HEK293 (cell line): ENCODE measurements around the gene PEX3.

Source experiments
- CTCF ChIA-PET: fragments of 350-600 bp; formaldehyde crosslinking; extraction: SDS; loops from one replicate; lab custom pipeline; 2021; ENCODE audit warnings: antibody characterized with exemption; lab: Yijun Ruan, JAX
- POLR2A ChIA-PET: fragments of 300-600 bp; formaldehyde crosslinking; extraction: SDS; loops from one replicate; lab custom pipeline; 2020; ENCODE audit warnings: antibody characterized with exemption, inconsistent platforms; lab: Yijun Ruan, JAX
- H3K27ac ChIP-seq: fragments of 200-500 bp; sonication (Bioruptor generic); 2 replicates; pipeline ENCODE4 v1.5.1; 2014; ENCODE audit warnings: low read depth, low read length, control low read depth, inconsistent platforms; ENCODE audit errors: extremely low read depth
- H3K36me3 ChIP-seq, 2 experiments: fragments of 200-500 bp in 1 of 2; sonication (Bioruptor generic) in 1 of 2; 1 replicate in 1 of 2; 2 replicates in 1 of 2; pipeline ENCODE4 v1.5.1; 2014 to 2017; ENCODE audit warnings: inconsistent platforms in 2 of 2, low read length in 2 of 2; ENCODE audit not compliant: control insufficient read depth in 2 of 2, insufficient read depth in 1 of 2
- H3K4me1 ChIP-seq: fragments of 200-500 bp; sonication (Bioruptor generic); 2 replicates; pipeline ENCODE4 v1.5.1; 2014; ENCODE audit warnings: mild to moderate bottlenecking, low read length, inconsistent platforms; ENCODE audit not compliant: control insufficient read depth, insufficient read depth
- H3K4me3 ChIP-seq: 2 replicates; pipeline ENCODE4 v1.5.1; 2011; ENCODE audit warnings: low read depth, mild to moderate bottlenecking, control low read depth, low read length, moderate library complexity
- H3K9me3 ChIP-seq: fragments of 200-500 bp; sonication (Bioruptor generic); 2 replicates; pipeline ENCODE4 v1.5.1; 2014; ENCODE audit warnings: low read depth, low read length, inconsistent platforms; ENCODE audit not compliant: control insufficient read depth, insufficient read depth
- AEBP2 ChIP-seq: fragments of 450-650 bp; formaldehyde crosslinking; IDR thresholded peaks from 2 replicates; pipeline ENCODE4 v1.5.1; 2016; ENCODE audit warnings: missing biosample characterization, missing genetic modification characterization, borderline replicate concordance
- INSM2 ChIP-seq: fragments of 450-650 bp; formaldehyde crosslinking; IDR thresholded peaks from 2 replicates; pipeline ENCODE4 v1.5.1; 2016; ENCODE audit warnings: missing biosample characterization, missing genetic modification characterization
- KLF16 ChIP-seq: fragments of 450-650 bp; formaldehyde crosslinking; IDR thresholded peaks from 2 replicates; pipeline ENCODE4 v1.5.1; 2017; ENCODE audit warnings: missing biosample characterization, missing genetic modification characterization
- SP7 ChIP-seq: fragments of 450-650 bp; formaldehyde crosslinking; IDR thresholded peaks from 2 replicates; pipeline ENCODE4 v1.5.1; 2016; ENCODE audit warnings: missing biosample characterization, missing genetic modification characterization
- ZBTB21 ChIP-seq: fragments of 450-650 bp; formaldehyde crosslinking; IDR thresholded peaks from 2 replicates; pipeline ENCODE4 v1.5.1; 2017; ENCODE audit warnings: missing biosample characterization, missing genetic modification characterization
- ZBTB7A ChIP-seq: fragments of 450-650 bp; formaldehyde crosslinking; IDR thresholded peaks from 2 replicates; pipeline ENCODE4 v1.5.1; 2016; ENCODE audit warnings: low read depth, missing biosample characterization, missing genetic modification characterization
- ZFP41 ChIP-seq: fragments of 450-650 bp; formaldehyde crosslinking; IDR thresholded peaks from 2 replicates; pipeline ENCODE4 v1.5.1; 2016; ENCODE audit warnings: missing biosample characterization, missing genetic modification characterization, borderline replicate concordance
- ZNF112 ChIP-seq: fragments of 450-650 bp; formaldehyde crosslinking; IDR thresholded peaks from 2 replicates; pipeline ENCODE4 v1.5.0; 2017; ENCODE audit warnings: missing biosample characterization, missing genetic modification characterization
- ZNF133 ChIP-seq: fragments of 450-650 bp; formaldehyde crosslinking; IDR thresholded peaks from 2 replicates; pipeline ENCODE4 v1.5.1; 2016; ENCODE audit warnings: missing biosample characterization, missing genetic modification characterization
- ZNF18 ChIP-seq: fragments of 450-650 bp; formaldehyde crosslinking; IDR thresholded peaks from 2 replicates; pipeline ENCODE4 v1.5.1; 2016; ENCODE audit warnings: missing biosample characterization, missing genetic modification characterization
- ZNF184 ChIP-seq: fragments of 450-650 bp; IDR thresholded peaks from 2 replicates; pipeline ENCODE4 v1.5.1; 2018; ENCODE audit warnings: missing biosample characterization, mild to moderate bottlenecking, missing genetic modification characterization
- ZNF221 ChIP-seq: fragments of 450-650 bp; formaldehyde crosslinking; IDR thresholded peaks from 2 replicates; pipeline ENCODE4 v1.5.1; 2017; ENCODE audit warnings: missing biosample characterization, missing genetic modification characterization, borderline replicate concordance
- ZNF280D ChIP-seq: fragments of 450-650 bp; formaldehyde crosslinking; IDR thresholded peaks from 2 replicates; pipeline ENCODE4 v1.5.1; 2016; ENCODE audit warnings: missing biosample characterization, missing genetic modification characterization
- ZNF324 ChIP-seq: fragments of 450-650 bp; formaldehyde crosslinking; IDR thresholded peaks from 2 replicates; pipeline ENCODE4 v1.5.1; 2016; ENCODE audit warnings: missing biosample characterization, missing genetic modification characterization
- ZNF362 ChIP-seq: fragments of 450-650 bp; formaldehyde crosslinking; IDR thresholded peaks from 2 replicates; pipeline ENCODE4 v1.5.1; 2016; ENCODE audit warnings: missing biosample characterization, missing genetic modification characterization
- ZNF449 ChIP-seq: fragments of 450-650 bp; formaldehyde crosslinking; IDR thresholded peaks from 2 replicates; pipeline ENCODE4 v1.5.1; 2017; ENCODE audit warnings: missing biosample characterization, mild to moderate bottlenecking, missing genetic modification characterization, moderate library complexity
- ZNF580 ChIP-seq: fragments of 450-650 bp; formaldehyde crosslinking; IDR thresholded peaks from 2 replicates; pipeline ENCODE4 v1.5.1; 2016; ENCODE audit warnings: missing biosample characterization, missing genetic modification characterization
- ZNF692 ChIP-seq: fragments of 450-650 bp; formaldehyde crosslinking; IDR thresholded peaks from 2 replicates; pipeline ENCODE4 v1.5.1; 2016; ENCODE audit warnings: missing biosample characterization, missing genetic modification characterization
- ZNF707 ChIP-seq: fragments of 450-650 bp; formaldehyde crosslinking; IDR thresholded peaks from 2 replicates; pipeline ENCODE4 v1.5.1; 2016; ENCODE audit warnings: missing biosample characterization, missing genetic modification characterization
- ZNF76 ChIP-seq: fragments of 450-650 bp; formaldehyde crosslinking; IDR thresholded peaks from 2 replicates; pipeline ENCODE4; 2016; ENCODE audit warnings: low read depth, missing biosample characterization, missing genetic modification characterization, borderline replicate concordance

Gene PEX3

GRCh38 chr6:143510991-143511891 lies 60.6 kb downstream of the PEX3 start, which contains the start of gene FUCA2:
TSS of gene FUCA2 (minus strand) at chr6:143511720. CDS start at chr6:143511634, 86 bp downstream.
- Histone ChIP-seq H3K9me3 (no peaks in the 10 kb centered on the region), H3K27ac (peak within 1 kb of the TSS; percentile 74; the same call in 1 of the 2 replicates), H3K36me3 (peaks cover 7 to 27% of the 10 kb centered on the region in 2 experiments; a peak in 1 of 3 replicates), H3K4me1 (no peaks in the 10 kb centered on the region), H3K4me3 (peak within 1 kb of the TSS; percentile 59)
- POLR2A ChIA-PET = interaction anchor here (1.1 to 2.6 kb wide), 9 partner anchors 9 to 332 kb away, joined by 3 to 11 read pairs (median 3); partner anchors contain the start of genes ADAT2, LTV1 and PEX3
- CTCF ChIA-PET = interaction anchor here (0.6 to 2.8 kb wide), 9 partner anchors 8 to 819 kb away, joined by 3 to 12 read pairs (median 3); no protein-coding TSS in a partner anchor
- TF ChIP-seq ZNF133 (tag by site-specific recombination) (0 out of 2 replicates have a peak, but pooled peaks have one; percentile 14), ZFP41 (tag by site-specific recombination) (0 out of 2 replicates have a peak, but pooled peaks have one; percentile 57), ZNF362 (tag by site-specific recombination) (0 out of 2 replicates have a peak, but pooled peaks have one; percentile 28), ZNF221 (tag by site-specific recombination) (no peak; the same call in 1 of the 2 replicates), ZNF580 (tag by site-specific recombination) (peak; percentile 87), ZNF449 (no peak), ZBTB21 (tag by site-specific recombination) (no peak; the same call in 1 of the 2 replicates), ZNF324 (tag by site-specific recombination) (peak; percentile 90), ZNF692 (peak; percentile 87), ZNF18 (tag by site-specific recombination) (peak; percentile 25; the same call in 1 of the 2 replicates), ZNF112 (tag by site-specific recombination) (no peak), AEBP2 (tag by site-specific recombination) (no peak), ZNF184 (no peak), KLF16 (peak; percentile 86; the same call in 1 of the 2 replicates), ZNF707 (tag by site-specific recombination) (no peak), SP7 (tag by site-specific recombination) (peak; percentile 84), INSM2 (tag by site-specific recombination) (peak; percentile 68; the same call in 1 of the 2 replicates), ZBTB7A (tag by site-specific recombination) (no peak), ZNF76 (tag by site-specific recombination) (no peak; the same call in 1 of the 2 replicates), ZNF280D (0 out of 2 replicates have a peak, but pooled peaks have one; percentile 27)
